HepG2 (cell line): Measurements from ENCODE around the gene C4orf36. TPM values are rescaled to one million over a fixed set of nuclear protein-coding genes. Genes with fewer than 3 reads are reported as not detected.
A peak's percentile ranks its signal among the peaks of the same experiment; 100 is the strongest.

Experiments
- ATF2 ChIP-seq: sonication (generic); formaldehyde crosslinking; IDR thresholded peaks from 2 replicates; pipeline ENCODE4 v1.4.0; 2020; ENCODE audit warnings: missing genetic modification reagents
- GATA4 ChIP-seq: sonication (generic); IDR thresholded peaks from 2 replicates; pipeline ENCODE4 v1.6.1; 2016; ENCODE audit warnings: antibody characterized with exemption, low read depth, borderline replicate concordance
- HMG20A ChIP-seq: IDR thresholded peaks from 2 replicates; pipeline ENCODE4 v1.6.1; 2016; ENCODE audit warnings: borderline replicate concordance
- NAIF1 ChIP-seq: sonication (generic); formaldehyde crosslinking; IDR thresholded peaks from 2 replicates; pipeline ENCODE4 v1.5.0; 2020; ENCODE audit warnings: mild to moderate bottlenecking, missing genetic modification reagents, borderline replicate concordance
- NFKB2 ChIP-seq: sonication (generic); formaldehyde crosslinking; IDR thresholded peaks from 2 replicates; pipeline ENCODE4 v1.4.0; 2020; ENCODE audit warnings: missing genetic modification reagents, borderline replicate concordance
- RNF2 ChIP-seq: fragments of 450-650 bp; conservative IDR thresholded peaks from 2 replicates; pipeline ENCODE4 v1.6.1; 2016; ENCODE audit warnings: low read depth
- TBX2 ChIP-seq: sonication (generic); formaldehyde crosslinking; IDR thresholded peaks from 2 replicates; pipeline ENCODE4 v1.5.0; 2020; ENCODE audit warnings: missing genetic modification reagents, mild to moderate bottlenecking, borderline replicate concordance
- ZIK1 ChIP-seq: sonication (generic); formaldehyde crosslinking; IDR thresholded peaks from 2 replicates; pipeline ENCODE4 v1.5.0; 2020; ENCODE audit warnings: mild to moderate bottlenecking, low read depth, missing genetic modification reagents, borderline replicate concordance
- ZKSCAN5 ChIP-seq: sonication (generic); formaldehyde crosslinking; IDR thresholded peaks from 2 replicates; pipeline ENCODE4 v1.5.1; 2020; ENCODE audit warnings: mild to moderate bottlenecking, missing genetic modification reagents
- ZNF484 ChIP-seq: sonication (generic); formaldehyde crosslinking; IDR thresholded peaks from 2 replicates; pipeline ENCODE4 v1.5.1; 2020; ENCODE audit warnings: mild to moderate bottlenecking, low read depth, missing genetic modification reagents, borderline replicate concordance
- ZNF788 ChIP-seq: sonication (generic); formaldehyde crosslinking; IDR thresholded peaks from 2 replicates; pipeline ENCODE4 v1.5.0; 2020; ENCODE audit warnings: mild to moderate bottlenecking, missing genetic modification reagents, borderline replicate concordance
- ZNF792 ChIP-seq: IDR thresholded peaks from 2 replicates; pipeline ENCODE4 v1.6.1; 2016
- polyA plus RNA-seq, 8 experiments: library from polyadenylated mRNA; depleted of rRNA in 3 of 8; stranded (reverse) in 7 of 8; unstranded in 1 of 8; fragments of >200 nt; fragmentation: Illumina TruSeq in 4 of 8; extraction: Trizol in 4 of 8; gene quantifications; 2 replicates each; pipeline versions ENCODE4 v1.2.1 to v1.2.3, GENCODE V29; 2011 to 2016; ENCODE audit warnings: low read depth in 4 of 8, missing spikeins in 1 of 8, mixed read lengths in 1 of 8; ENCODE audit not compliant: insufficient read depth in 1 of 8
- total RNA-seq, 5 experiments: library from RNA; depleted of rRNA; stranded (reverse); fragments of >200 nt; fragmentation: Illumina TruSeq; extraction: Trizol; gene quantifications; 2 replicates each; pipeline ENCODE4 v1.2.3, GENCODE V29; 2016; ENCODE audit warnings: low read depth in 1 of 5
- TF ChIP-seq, protein P1 (sequence below): sonication (generic); formaldehyde crosslinking; IDR thresholded peaks from 2 replicates; pipeline ENCODE4 v1.4.0; 2020; ENCODE audit warnings: mild to moderate bottlenecking, missing genetic modification reagents
- TF ChIP-seq, protein P2 (sequence below): sonication (generic); formaldehyde crosslinking; IDR thresholded peaks from 2 replicates; pipeline ENCODE4 v1.5.0; 2020; ENCODE audit warnings: mild to moderate bottlenecking, missing genetic modification reagents
- TF ChIP-seq, protein P3 (sequence below): sonication (generic); formaldehyde crosslinking; conservative IDR thresholded peaks from 2 replicates; pipeline ENCODE4 v1.4.0; 2020; ENCODE audit warnings: missing genetic modification reagents

The C4orf36 gene
- total and polyA plus RNA-seq, 2 of the 13 experiments (the other 11 are each of a cell fraction or from before 2014, with no cell fraction given), result 0.63 TPM; not detected in 1

- TF ChIP-seq, protein P1, sequence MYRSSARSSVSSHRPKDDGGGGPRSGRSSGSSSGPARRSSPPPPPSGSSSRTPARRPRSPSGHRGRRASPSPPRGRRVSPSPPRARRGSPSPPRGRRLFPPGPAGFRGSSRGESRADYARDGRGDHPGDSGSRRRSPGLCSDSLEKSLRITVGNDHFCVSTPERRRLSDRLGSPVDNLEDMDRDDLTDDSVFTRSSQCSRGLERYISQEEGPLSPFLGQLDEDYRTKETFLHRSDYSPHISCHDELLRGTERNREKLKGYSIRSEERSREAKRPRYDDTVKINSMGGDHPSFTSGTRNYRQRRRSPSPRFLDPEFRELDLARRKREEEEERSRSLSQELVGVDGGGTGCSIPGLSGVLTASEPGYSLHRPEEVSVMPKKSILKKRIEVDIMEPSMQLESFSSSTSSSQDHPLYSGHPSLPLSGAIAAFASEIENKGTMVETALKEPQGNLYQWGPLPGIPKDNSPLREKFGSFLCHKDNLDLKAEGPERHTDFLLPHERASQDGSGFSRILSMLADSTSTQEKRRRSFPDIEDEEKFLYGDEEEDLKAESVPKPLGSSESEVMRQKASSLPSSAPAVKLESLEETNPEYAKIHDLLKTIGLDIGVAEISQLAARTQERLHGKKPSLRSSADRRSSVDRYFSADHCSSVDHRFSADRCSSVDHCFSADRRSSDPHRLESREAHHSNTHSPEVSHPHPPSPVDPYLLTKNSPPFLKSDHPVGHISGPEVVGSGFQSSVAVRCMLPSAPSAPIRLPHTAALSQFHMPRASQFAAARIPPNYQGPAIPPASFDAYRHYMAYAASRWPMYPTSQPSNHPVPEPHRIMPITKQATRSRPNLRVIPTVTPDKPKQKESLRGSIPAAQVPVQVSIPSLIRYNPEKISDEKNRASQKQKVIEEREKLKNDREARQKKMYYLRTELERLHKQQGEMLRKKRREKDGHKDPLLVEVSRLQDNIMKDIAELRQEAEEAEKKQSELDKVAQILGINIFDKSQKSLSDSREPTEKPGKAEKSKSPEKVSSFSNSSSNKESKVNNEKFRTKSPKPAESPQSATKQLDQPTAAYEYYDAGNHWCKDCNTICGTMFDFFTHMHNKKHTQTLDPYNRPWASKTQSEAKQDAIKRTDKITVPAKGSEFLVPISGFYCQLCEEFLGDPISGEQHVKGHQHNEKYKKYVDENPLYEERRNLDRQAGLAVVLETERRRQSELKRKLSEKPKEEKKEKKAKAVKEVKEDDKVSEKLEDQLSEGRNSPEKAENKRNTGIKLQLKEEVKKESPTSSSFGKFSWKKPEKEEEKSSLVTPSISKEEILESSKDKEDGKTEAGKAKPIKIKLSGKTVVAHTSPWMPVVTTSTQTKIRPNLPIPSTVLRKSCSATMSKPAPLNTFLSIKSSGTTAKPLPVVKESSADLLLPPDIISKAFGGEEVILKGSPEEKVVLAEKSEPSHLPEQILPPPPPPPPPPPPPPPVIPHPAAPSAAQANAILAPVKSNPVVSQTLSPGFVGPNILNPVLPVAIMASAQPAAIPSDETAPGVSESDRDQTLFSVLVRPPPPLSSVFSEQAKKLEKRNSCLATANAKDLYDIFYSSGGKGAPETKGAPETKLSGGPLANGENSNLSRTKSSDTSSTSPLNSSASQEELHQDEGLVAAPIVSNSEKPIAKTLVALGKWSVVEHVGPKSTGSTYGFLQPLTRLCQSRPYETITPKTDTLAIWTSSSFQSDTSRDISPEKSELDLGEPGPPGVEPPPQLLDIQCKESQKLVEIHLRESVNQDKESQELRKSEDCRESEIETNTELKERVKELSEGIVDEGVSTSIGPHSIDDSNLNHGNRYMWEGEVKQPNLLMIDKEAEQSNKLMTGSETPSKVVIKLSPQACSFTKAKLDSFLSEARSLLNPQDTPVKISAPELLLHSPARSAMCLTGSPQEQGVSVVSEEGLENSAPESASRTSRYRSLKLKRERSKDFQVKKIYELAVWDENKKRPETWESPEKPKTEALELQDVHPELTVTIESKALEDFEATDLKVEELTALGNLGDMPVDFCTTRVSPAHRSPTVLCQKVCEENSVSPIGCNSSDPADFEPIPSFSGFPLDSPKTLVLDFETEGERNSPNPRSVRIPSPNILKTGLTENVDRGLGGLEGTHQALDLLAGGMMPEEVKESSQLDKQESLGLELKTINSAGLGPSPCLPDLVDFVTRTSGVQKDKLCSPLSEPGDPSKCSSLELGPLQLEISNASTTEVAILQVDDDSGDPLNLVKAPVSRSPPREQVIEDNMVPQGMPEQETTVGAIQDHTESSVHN, result no peak
- peak; percentile 79; the same call in 1 of the 2 replicates for TF ChIP-seq NFKB2 (CRISPR knock-in tag)
- peak; percentile 50; the same call in 1 of the 2 replicates for TF ChIP-seq ZNF788 (CRISPR knock-in tag)
- no peak for TF ChIP-seq HMG20A (CRISPR knock-in tag)
- no peak for TF ChIP-seq ZKSCAN5 (CRISPR knock-in tag)
- peak; percentile 51; the same call in 1 of the 2 replicates for TF ChIP-seq GATA4
- TF ChIP-seq, protein P2, sequence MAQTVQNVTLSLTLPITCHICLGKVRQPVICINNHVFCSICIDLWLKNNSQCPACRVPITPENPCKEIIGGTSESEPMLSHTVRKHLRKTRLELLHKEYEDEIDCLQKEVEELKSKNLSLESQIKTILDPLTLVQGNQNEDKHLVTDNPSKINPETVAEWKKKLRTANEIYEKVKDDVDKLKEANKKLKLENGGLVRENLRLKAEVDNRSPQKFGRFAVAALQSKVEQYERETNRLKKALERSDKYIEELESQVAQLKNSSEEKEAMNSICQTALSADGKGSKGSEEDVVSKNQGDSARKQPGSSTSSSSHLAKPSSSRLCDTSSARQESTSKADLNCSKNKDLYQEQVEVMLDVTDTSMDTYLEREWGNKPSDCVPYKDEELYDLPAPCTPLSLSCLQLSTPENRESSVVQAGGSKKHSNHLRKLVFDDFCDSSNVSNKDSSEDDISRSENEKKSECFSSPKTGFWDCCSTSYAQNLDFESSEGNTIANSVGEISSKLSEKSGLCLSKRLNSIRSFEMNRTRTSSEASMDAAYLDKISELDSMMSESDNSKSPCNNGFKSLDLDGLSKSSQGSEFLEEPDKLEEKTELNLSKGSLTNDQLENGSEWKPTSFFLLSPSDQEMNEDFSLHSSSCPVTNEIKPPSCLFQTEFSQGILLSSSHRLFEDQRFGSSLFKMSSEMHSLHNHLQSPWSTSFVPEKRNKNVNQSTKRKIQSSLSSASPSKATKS, result no peak
- peak; percentile 76 for TF ChIP-seq TBX2 (CRISPR knock-in tag)
- no peak; the same call in 1 of the 2 replicates for TF ChIP-seq NAIF1 (CRISPR knock-in tag)
- peak; percentile 41; the same call in 1 of the 2 replicates for TF ChIP-seq ZNF792 (CRISPR knock-in tag)
- 0 out of 2 replicates have a peak, but pooled peaks have one; percentile 55 for TF ChIP-seq ZIK1 (CRISPR knock-in tag)
- TF ChIP-seq, protein P3, sequence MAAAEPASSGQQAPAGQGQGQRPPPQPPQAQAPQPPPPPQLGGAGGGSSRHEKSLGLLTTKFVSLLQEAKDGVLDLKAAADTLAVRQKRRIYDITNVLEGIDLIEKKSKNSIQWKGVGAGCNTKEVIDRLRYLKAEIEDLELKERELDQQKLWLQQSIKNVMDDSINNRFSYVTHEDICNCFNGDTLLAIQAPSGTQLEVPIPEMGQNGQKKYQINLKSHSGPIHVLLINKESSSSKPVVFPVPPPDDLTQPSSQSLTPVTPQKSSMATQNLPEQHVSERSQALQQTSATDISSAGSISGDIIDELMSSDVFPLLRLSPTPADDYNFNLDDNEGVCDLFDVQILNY (CRISPR knock-in tag), result peak; percentile 40; the same call in 1 of the 2 replicates
- no peak; the same call in 1 of the 2 replicates for TF ChIP-seq ATF2 (CRISPR knock-in tag)
- peak; percentile 72; the same call in 1 of the 2 replicates for TF ChIP-seq RNF2
- peak; percentile 73; the same call in 1 of the 2 replicates for TF ChIP-seq ZNF484 (CRISPR knock-in tag)
Measured at GRCh38 chr4:86934771-86935565, 42.7 kb upstream of the C4orf36 start, which contains the start of gene AFF1 (continued).
